Hepatocyte (in vitro differentiated cells): ENCODE measurements around the gene ABCG2.

Experiments
- CTCF ChIP-seq: fragments of 200-600 bp; sonication (generic); IDR thresholded peaks from 2 replicates; pipeline ENCODE4 v1.5.1; 2016; ENCODE audit warnings: antibody characterized with exemption, mild to moderate bottlenecking; ENCODE audit not compliant: poor library complexity
- EZH2 ChIP-seq: fragments of 200-600 bp; sonication (generic); IDR thresholded peaks from 2 replicates; pipeline ENCODE4 v1.6.1; 2016; ENCODE audit warnings: antibody characterized with exemption, mild to moderate bottlenecking, borderline replicate concordance

GRCh38 chr4:88062843-88063242 is 95.6 kb downstream of the ABCG2 start:
- TF ChIP-seq CTCF (no peak), EZH2 (no peak)
